ENCODE data around the gene FAM3D.

DNA sequence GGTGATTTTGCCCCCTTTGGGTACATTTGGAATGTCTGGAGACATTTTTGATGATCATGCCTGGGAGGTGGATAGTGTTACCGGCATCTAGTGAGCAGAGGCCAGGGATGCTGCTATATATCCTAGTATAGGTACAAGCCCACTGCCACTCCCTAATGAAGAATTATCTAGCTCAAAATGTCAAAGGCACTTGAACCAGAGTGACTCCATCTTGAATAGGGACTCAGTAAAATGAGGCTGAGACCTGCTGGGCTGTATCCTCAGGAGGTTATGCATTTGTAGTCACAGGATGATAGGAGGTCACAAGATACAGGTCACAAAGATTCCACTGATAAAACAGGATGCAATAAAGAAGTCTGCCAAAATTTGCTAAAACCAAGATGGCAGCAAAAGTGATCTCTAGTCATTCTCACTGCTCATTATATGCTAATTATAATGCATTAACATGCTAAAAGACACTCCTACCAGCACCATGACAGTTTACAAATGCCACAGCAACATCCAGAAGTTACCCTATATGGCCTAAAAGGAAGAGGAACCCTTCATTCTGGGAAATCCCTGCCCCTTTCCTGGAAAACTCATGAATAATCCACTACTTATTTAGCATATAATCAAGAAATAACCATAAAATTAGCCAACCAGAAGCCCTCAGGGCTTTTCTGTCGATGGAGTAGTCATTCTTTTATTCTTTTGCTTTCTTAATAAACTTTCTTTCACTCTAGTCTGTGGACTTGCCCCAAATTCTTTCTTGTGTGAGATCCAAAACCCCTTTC, 40.0 kb upstream of the FAM3D start:
- TF ChIP-seq POLR2AphosphoS5 (IDR thresholded peaks at IDR 0.05; ENCODE audit: borderline replicate concordance, low read depth, low read length) = no peak
- no peak for TF ChIP-seq EZH2 (IDR thresholded peaks at IDR 0.05)

Measured in SK-N-MC (cell line).